ENCODE results near the gene CRYBA2. TPM values are rescaled to one million over a fixed set of nuclear protein-coding genes. Genes with fewer than 3 reads are reported as not detected.
A peak's percentile ranks its signal among the peaks of the same experiment; 100 is the strongest.

CRYBA2 gene
- total RNA-seq, 1 donor from 2014 or later, result not detected

DNA sequence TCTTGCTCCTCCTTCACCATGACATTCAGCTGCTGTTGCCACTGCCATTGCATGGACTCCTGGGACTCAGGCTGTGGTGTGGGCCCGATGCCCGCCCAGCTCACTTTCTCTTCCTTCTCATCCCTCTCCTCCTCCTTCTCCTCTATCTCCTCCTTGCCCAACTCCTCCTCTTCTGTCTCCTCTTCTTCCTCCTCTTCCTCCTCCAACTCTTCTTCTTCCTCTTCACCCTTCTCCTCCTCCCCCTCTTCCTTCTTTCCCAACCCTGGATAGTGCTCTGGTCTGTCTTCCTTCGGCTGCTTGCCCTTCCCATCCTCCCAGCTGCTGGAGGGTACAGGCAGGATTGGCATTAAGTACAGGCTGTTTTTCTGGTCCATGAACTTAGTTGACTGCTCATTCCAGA lies 10.8 kb upstream of the CRYBA2 start:
- H3K4me3 Mint-ChIP-seq, result no peak overlapping the region
- DNase-seq (ENCODE audit: low spot score), result no peak
- no peak overlapping the region for H3K27ac Mint-ChIP-seq
- no peaks in the 10 kb centered on the region for H3K9me3 ChIP-seq (ENCODE audit: low read depth)
- H3K4me1 ChIP-seq, result peaks cover 26% of the 10 kb centered on the region
- H3K27me3 ChIP-seq, result peaks cover 100% of the 10 kb centered on the region
- H3F3A ChIP-seq (ENCODE audit: low read depth), result peaks cover 6% of the 10 kb centered on the region
- H3K36me3 ChIP-seq, result no peaks in the 10 kb centered on the region
- no peak overlapping the region for H3K4me2 ChIP-seq
- TF ChIP-seq, protein P1, sequence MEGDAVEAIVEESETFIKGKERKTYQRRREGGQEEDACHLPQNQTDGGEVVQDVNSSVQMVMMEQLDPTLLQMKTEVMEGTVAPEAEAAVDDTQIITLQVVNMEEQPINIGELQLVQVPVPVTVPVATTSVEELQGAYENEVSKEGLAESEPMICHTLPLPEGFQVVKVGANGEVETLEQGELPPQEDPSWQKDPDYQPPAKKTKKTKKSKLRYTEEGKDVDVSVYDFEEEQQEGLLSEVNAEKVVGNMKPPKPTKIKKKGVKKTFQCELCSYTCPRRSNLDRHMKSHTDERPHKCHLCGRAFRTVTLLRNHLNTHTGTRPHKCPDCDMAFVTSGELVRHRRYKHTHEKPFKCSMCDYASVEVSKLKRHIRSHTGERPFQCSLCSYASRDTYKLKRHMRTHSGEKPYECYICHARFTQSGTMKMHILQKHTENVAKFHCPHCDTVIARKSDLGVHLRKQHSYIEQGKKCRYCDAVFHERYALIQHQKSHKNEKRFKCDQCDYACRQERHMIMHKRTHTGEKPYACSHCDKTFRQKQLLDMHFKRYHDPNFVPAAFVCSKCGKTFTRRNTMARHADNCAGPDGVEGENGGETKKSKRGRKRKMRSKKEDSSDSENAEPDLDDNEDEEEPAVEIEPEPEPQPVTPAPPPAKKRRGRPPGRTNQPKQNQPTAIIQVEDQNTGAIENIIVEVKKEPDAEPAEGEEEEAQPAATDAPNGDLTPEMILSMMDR (IDR thresholded peaks at IDR 0.05), result no peak
- no peak for TF ChIP-seq EZH2phosphoT487 (IDR thresholded peaks at IDR 0.05)
- TF ChIP-seq EZH2 (IDR thresholded peaks at IDR 0.05), result no peak
- H3K79me2 ChIP-seq (ENCODE audit: low read depth), result no peaks in the 10 kb centered on the region
- peaks cover 12% of the 10 kb centered on the region for H3K4me1 Mint-ChIP-seq
- H3K36me3 Mint-ChIP-seq, result no peaks in the 10 kb centered on the region
- H2AFZ ChIP-seq (replicated peaks), result no peak overlapping the region
- peaks cover 64% of the 10 kb centered on the region for H3K27me3 Mint-ChIP-seq (ENCODE audit: insufficient read depth, low read depth)
- H3K27ac ChIP-seq, result no peak overlapping the region
- H3K4me3 ChIP-seq, result no peak overlapping the region
- H3K9ac ChIP-seq, result no peak overlapping the region
- H4K20me1 ChIP-seq (ENCODE audit: low read depth), result peaks cover 46% of the 10 kb centered on the region
- H3K9me3 Mint-ChIP-seq, result no peaks in the 10 kb centered on the region

DNA sequence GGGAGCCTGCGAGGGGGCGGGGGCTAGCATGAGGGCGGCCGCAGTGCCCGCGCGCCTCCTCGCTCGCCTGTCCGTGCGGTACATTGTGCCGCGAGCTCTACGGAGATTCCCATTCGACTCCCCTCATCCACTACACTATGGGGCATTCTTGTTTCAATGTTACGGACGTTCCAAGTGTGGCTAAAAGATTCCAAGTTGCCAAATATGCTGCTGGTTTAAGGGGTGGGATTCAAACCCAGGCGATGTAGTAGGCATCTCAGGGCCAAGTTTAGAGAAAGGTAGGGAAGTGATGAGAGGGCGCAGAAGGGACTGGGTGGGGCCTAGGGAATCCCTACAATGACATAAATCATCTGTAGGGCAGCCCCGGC lies 10.0 kb upstream of the CRYBA2 start:
- H3K27me3 ChIP-seq, result peaks cover 100% of the 10 kb centered on the region
- H3K9me3 ChIP-seq (ENCODE audit: low read depth), result no peaks in the 10 kb centered on the region
- peaks cover 31% of the 10 kb centered on the region for H3K4me1 ChIP-seq
- no peaks in the 10 kb centered on the region for H3K79me2 ChIP-seq (ENCODE audit: low read depth)
- DNase-seq (ENCODE audit: low spot score), result no peak
- no peak overlapping the region for H3K27ac ChIP-seq
- H3K27ac Mint-ChIP-seq, result no peak overlapping the region
- no peaks in the 10 kb centered on the region for H3K36me3 Mint-ChIP-seq
- H3K4me3 ChIP-seq, result peak overlapping the region; percentile 52
- H3K4me2 ChIP-seq, result peak overlapping the region; percentile 96
- H3K36me3 ChIP-seq, result no peaks in the 10 kb centered on the region
- peaks cover 16% of the 10 kb centered on the region for H3K4me1 Mint-ChIP-seq
- no peak for TF ChIP-seq EZH2 (IDR thresholded peaks at IDR 0.05)
- TF ChIP-seq EZH2phosphoT487 (IDR thresholded peaks at IDR 0.05), result no peak
- TF ChIP-seq, protein P1 (IDR thresholded peaks at IDR 0.05), result no peak
- no peaks in the 10 kb centered on the region for H3K9me3 Mint-ChIP-seq
- peaks cover 51% of the 10 kb centered on the region for H4K20me1 ChIP-seq (ENCODE audit: low read depth)
- no peak overlapping the region for H3K9ac ChIP-seq
- H3K4me3 Mint-ChIP-seq, result peak overlapping the region; percentile 56
- H3K27me3 Mint-ChIP-seq (ENCODE audit: insufficient read depth, low read depth), result peaks cover 66% of the 10 kb centered on the region
- H3F3A ChIP-seq (ENCODE audit: low read depth), result peaks cover 6% of the 10 kb centered on the region
- H2AFZ ChIP-seq (replicated peaks), result no peak overlapping the region

DNA sequence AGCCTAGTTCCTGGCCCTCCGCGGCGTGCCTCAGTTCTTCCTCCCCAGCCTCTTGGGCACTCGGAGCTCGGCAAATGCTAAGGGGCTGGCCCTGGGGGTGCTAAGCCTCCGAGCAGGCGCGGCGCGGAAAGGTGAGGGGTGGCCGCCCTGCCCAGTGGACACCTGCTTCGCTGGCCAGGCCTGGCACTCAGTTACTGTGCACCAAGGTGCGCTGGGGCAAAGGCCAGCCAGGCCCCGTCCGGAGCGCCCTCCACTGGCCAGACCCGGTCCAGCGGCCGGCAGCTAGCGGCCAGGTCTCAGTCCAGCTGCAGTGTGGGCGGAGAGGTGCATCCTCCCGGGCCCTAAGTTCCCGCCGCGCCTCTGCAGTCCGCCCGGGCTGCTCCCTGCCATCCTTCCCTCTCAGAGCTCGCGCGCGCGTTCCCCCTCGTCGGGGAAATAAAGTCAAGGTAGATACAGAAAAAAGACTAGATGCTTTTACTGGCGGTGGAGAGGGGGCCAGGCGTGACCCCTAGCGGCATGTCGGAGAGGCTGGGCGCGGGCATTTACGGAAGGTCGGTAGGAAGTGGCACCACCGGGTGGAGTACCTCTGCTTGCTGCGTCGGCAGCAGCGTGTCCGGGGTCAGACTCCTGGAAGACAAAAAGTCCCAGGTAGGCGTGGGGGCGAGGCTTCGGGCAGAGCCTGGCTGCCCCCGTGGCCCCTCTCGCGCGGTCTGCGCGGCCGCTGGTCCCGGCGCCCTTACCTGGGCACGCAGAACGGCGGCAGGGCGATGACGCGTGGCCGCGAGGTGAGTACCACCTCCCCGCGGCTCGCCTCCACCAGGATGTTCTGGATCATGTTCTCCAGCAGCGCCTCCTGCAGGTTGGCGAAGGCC lies 9.4 kb upstream of the CRYBA2 start:
- TF ChIP-seq, protein P1 (IDR thresholded peaks at IDR 0.05), result peak; percentile 68
- TF ChIP-seq EZH2phosphoT487 (IDR thresholded peaks at IDR 0.05), result peak; percentile 76
- peak; percentile 81 for TF ChIP-seq EZH2 (IDR thresholded peaks at IDR 0.05)
- H3K4me1 Mint-ChIP-seq, result peaks cover 21% of the 10 kb centered on the region
- no peak overlapping the region for H3K27ac Mint-ChIP-seq
- H3K27me3 ChIP-seq, result peaks cover 100% of the 10 kb centered on the region
- H3K27ac ChIP-seq, result no peak overlapping the region
- H3K4me3 ChIP-seq, result peak overlapping the region; percentile 52
- H4K20me1 ChIP-seq (ENCODE audit: low read depth), result peaks cover 51% of the 10 kb centered on the region
- no peaks in the 10 kb centered on the region for H3K36me3 Mint-ChIP-seq
- H3K9ac ChIP-seq, result no peak overlapping the region
- peaks cover 69% of the 10 kb centered on the region for H3K27me3 Mint-ChIP-seq (ENCODE audit: insufficient read depth, low read depth)
- peak; percentile 90 for DNase-seq (ENCODE audit: low spot score)
- no peaks in the 10 kb centered on the region for H3K36me3 ChIP-seq
- peaks cover 31% of the 10 kb centered on the region for H3K4me1 ChIP-seq
- no peaks in the 10 kb centered on the region for H3K79me2 ChIP-seq (ENCODE audit: low read depth)
- no peaks in the 10 kb centered on the region for H3K9me3 Mint-ChIP-seq
- peak overlapping the region; percentile 75 for H2AFZ ChIP-seq (replicated peaks)
- H3K4me3 Mint-ChIP-seq, result peak overlapping the region; percentile 82
- peaks cover 6% of the 10 kb centered on the region for H3F3A ChIP-seq (ENCODE audit: low read depth)
- no peaks in the 10 kb centered on the region for H3K9me3 ChIP-seq (ENCODE audit: low read depth)
- H3K4me2 ChIP-seq, result peak overlapping the region; percentile 96

All from neural progenitor cell (in vitro differentiated cells).